HepG2 (cell line): ENCODE measurements around the gene CHID1. TPM values are rescaled to one million over a fixed set of nuclear protein-coding genes. Genes with fewer than 3 reads are reported as not detected.
A peak's percentile ranks its signal among the peaks of the same experiment; 100 is the strongest.

Experiments used
- ATAD3A ChIP-seq: sonication (generic); formaldehyde crosslinking; IDR thresholded peaks from 2 replicates; pipeline ENCODE4 v1.4.0; 2020; ENCODE audit warnings: missing genetic modification reagents
- CREM ChIP-seq, 2 experiments: sonication (generic) in 1 of 2; formaldehyde crosslinking in 1 of 2; IDR thresholded peaks; 2 replicates each; pipeline versions ENCODE4 v1.4.0 to v1.6.1; 2016 to 2020; ENCODE audit warnings: antibody characterized with exemption in 1 of 2, mild to moderate bottlenecking in 1 of 2, missing genetic modification reagents in 1 of 2
- GFI1 ChIP-seq: sonication (generic); formaldehyde crosslinking; IDR thresholded peaks from 2 replicates; pipeline ENCODE4 v1.5.0; 2020; ENCODE audit warnings: missing genetic modification reagents, mild to moderate bottlenecking, borderline replicate concordance
- GLI4 ChIP-seq: sonication (generic); formaldehyde crosslinking; IDR thresholded peaks from 2 replicates; pipeline ENCODE4 v1.5.1; 2020; ENCODE audit warnings: missing genetic modification reagents, mild to moderate bottlenecking, moderate library complexity, borderline replicate concordance
- HDAC6 ChIP-seq: fragments of 200-600 bp; sonication (generic); IDR thresholded peaks from 2 replicates; pipeline ENCODE4 v1.7.0; 2017; ENCODE audit warnings: mild to moderate bottlenecking, antibody characterized with exemption, low read length, low read depth
- HMGA1 ChIP-seq: sonication (generic); formaldehyde crosslinking; conservative IDR thresholded peaks from 2 replicates; pipeline ENCODE4 v1.4.0; 2020; ENCODE audit warnings: missing genetic modification reagents
- HOXA3 ChIP-seq: sonication (generic); formaldehyde crosslinking; IDR thresholded peaks from 2 replicates; pipeline ENCODE4 v1.5.0; 2020; ENCODE audit warnings: missing genetic modification reagents
- KDM5B ChIP-seq: sonication (generic); formaldehyde crosslinking; IDR thresholded peaks from 2 replicates; pipeline ENCODE4 v1.4.0; 2020; ENCODE audit warnings: missing genetic modification reagents, mild to moderate bottlenecking, borderline replicate concordance
- KLF13 ChIP-seq: sonication (generic); formaldehyde crosslinking; IDR thresholded peaks from 2 replicates; pipeline ENCODE4 v1.4.0; 2020; ENCODE audit warnings: mild to moderate bottlenecking, missing genetic modification reagents
- KLF15 ChIP-seq: sonication (generic); formaldehyde crosslinking; IDR thresholded peaks from 2 replicates; pipeline ENCODE4 v1.8.1; 2023; ENCODE audit warnings: borderline replicate concordance, mild to moderate bottlenecking, inconsistent platforms, missing genetic modification reagents, mixed read lengths
- NCOA2 ChIP-seq: sonication (generic); formaldehyde crosslinking; IDR thresholded peaks from 2 replicates; pipeline ENCODE4 v1.8.0; 2022; ENCODE audit warnings: inconsistent platforms
- RFXANK ChIP-seq: IDR thresholded peaks from 2 replicates; pipeline ENCODE4 v1.6.1; 2016
- SALL2 ChIP-seq: sonication (generic); formaldehyde crosslinking; IDR thresholded peaks from 2 replicates; pipeline ENCODE4 v1.8.1; 2023; ENCODE audit warnings: mild to moderate bottlenecking, missing genetic modification reagents, inconsistent platforms
- SMARCE1 ChIP-seq: fragments of 450-650 bp; IDR thresholded peaks from 2 replicates; pipeline ENCODE4 v1.6.1; 2017; ENCODE audit warnings: borderline replicate concordance
- SMC3 ChIP-seq: IDR thresholded peaks from 2 replicates; pipeline ENCODE4 v1.6.1; 2011; ENCODE audit warnings: low read length, improper control_type of control experiment
- SPEN ChIP-seq: sonication (generic); formaldehyde crosslinking; IDR thresholded peaks from 2 replicates; pipeline ENCODE4 v1.5.1; 2020; ENCODE audit warnings: low read depth, mild to moderate bottlenecking, missing genetic modification reagents
- SRSF9 ChIP-seq: fragments of 200-400 bp; formaldehyde crosslinking; IDR thresholded peaks from 2 replicates; pipeline ENCODE4 v1.6.1; 2018; ENCODE audit warnings: borderline replicate concordance, mild to moderate bottlenecking, low read depth, low read length; ENCODE audit not compliant: insufficient read depth, poor library complexity, severe bottlenecking
- STAG1 ChIP-seq: sonication (generic); formaldehyde crosslinking; IDR thresholded peaks from 2 replicates; pipeline ENCODE4 v1.4.0; 2020; ENCODE audit warnings: missing genetic modification reagents
- ZBTB7A ChIP-seq: sonication (generic); formaldehyde crosslinking; IDR thresholded peaks from 2 replicates; pipeline ENCODE4 v1.8.0; 2022; ENCODE audit warnings: mild to moderate bottlenecking, missing genetic modification reagents
- ZIK1 ChIP-seq: sonication (generic); formaldehyde crosslinking; IDR thresholded peaks from 2 replicates; pipeline ENCODE4 v1.5.0; 2020; ENCODE audit warnings: mild to moderate bottlenecking, low read depth, missing genetic modification reagents, borderline replicate concordance
- ZNF441 ChIP-seq: sonication (generic); formaldehyde crosslinking; IDR thresholded peaks from 2 replicates; pipeline ENCODE4 v1.7.0; 2021; ENCODE audit warnings: missing genetic modification reagents, borderline replicate concordance
- ZNF710 ChIP-seq: sonication (generic); formaldehyde crosslinking; IDR thresholded peaks from 2 replicates; pipeline ENCODE4 v1.5.0; 2020; ENCODE audit warnings: mild to moderate bottlenecking, missing genetic modification reagents, borderline replicate concordance
- ZNF770 ChIP-seq: sonication (generic); formaldehyde crosslinking; IDR thresholded peaks from 2 replicates; pipeline ENCODE4 v1.5.0; 2020; ENCODE audit warnings: mild to moderate bottlenecking, missing genetic modification reagents
- ZNF841 ChIP-seq: sonication (generic); formaldehyde crosslinking; IDR thresholded peaks from 2 replicates; pipeline ENCODE4 v1.8.1; 2023; ENCODE audit warnings: missing genetic modification reagents, borderline replicate concordance
- polyA plus RNA-seq, 8 experiments: library from polyadenylated mRNA; depleted of rRNA in 3 of 8; stranded (reverse) in 7 of 8; unstranded in 1 of 8; fragments of >200 nt; fragmentation: Illumina TruSeq in 4 of 8; extraction: Trizol in 4 of 8; gene quantifications; 2 replicates each; pipeline versions ENCODE4 v1.2.1 to v1.2.3, GENCODE V29; 2011 to 2016; ENCODE audit warnings: low read depth in 4 of 8, missing spikeins in 1 of 8, mixed read lengths in 1 of 8; ENCODE audit not compliant: insufficient read depth in 1 of 8
- total RNA-seq, 5 experiments: library from RNA; depleted of rRNA; stranded (reverse); fragments of >200 nt; fragmentation: Illumina TruSeq; extraction: Trizol; gene quantifications; 2 replicates each; pipeline ENCODE4 v1.2.3, GENCODE V29; 2016; ENCODE audit warnings: low read depth in 1 of 5
- TF ChIP-seq, protein P1 (sequence below): sonication (generic); formaldehyde crosslinking; IDR thresholded peaks from 2 replicates; pipeline ENCODE4 v1.4.0; 2020; ENCODE audit warnings: missing genetic modification reagents

The CHID1 gene
- total and polyA plus RNA-seq, 2 of the 13 experiments (the other 11 are each of a cell fraction or from before 2014, with no cell fraction given): 65.1 to 93.6 TPM

DNA sequence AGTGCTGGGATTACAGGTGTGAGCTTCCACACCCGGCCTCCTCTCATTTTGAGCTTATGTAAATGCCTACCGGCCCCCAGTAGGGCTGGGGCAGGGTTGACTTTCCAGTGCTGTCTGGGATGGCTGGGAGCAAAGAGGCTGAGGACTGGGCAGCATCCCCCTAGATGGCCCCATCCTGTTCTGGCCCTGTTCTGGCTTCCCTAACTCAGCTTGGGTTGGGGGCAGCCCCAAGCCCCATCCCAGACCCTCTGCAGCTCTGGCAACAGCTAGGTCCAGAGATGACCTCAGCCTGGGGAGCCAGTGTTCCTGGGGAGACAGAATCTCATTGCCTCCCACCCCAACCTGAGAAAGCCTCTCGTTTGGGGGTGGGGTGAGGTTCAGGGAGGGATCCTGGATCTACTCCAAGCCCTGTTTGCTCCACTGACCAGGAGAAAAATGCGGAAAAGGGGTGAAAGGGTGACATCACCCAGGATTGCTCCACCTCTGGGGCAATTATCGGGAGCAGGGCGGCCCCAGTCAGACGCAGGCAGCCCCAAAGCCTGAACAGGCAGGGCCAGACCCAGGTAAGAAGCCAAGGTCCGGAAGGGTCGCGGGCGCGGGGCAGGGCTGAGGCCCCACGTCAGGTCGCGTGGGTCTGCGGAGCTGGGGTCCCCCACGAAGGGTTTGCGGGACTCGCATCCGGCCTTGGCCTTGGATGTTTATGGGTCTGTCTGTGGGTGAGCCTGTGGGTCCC lies 92.0 kb downstream of the CHID1 start, which contains the start of gene PNPLA2 (continued):
- TF ChIP-seq ZBTB7A (CRISPR knock-in tag) (peak; percentile 21; the same call in 1 of the 2 replicates), NCOA2 (CRISPR knock-in tag) (no peak), HDAC6 (no peak), CREM (IDR thresholded peaks at IDR 0.05) (no peak), CREM (CRISPR knock-in tag; IDR thresholded peaks at IDR 0.05) (0 out of 2 replicates have a peak, but pooled peaks have one; percentile 15), RFXANK (CRISPR knock-in tag) (no peak), ZNF710 (no peak), KDM5B (CRISPR knock-in tag) (0 out of 2 replicates have a peak, but pooled peaks have one; percentile 14), SPEN (CRISPR knock-in tag) (no peak), ZNF841 (CRISPR knock-in tag) (no peak), ATAD3A (CRISPR knock-in tag) (no peak), SALL2 (CRISPR knock-in tag) (0 out of 2 replicates have a peak, but pooled peaks have one; percentile 9), GFI1 (CRISPR knock-in tag) (peak; percentile 60; the same call in 1 of the 2 replicates), ZIK1 (CRISPR knock-in tag) (no peak), GLI4 (CRISPR knock-in tag) (no peak), HOXA3 (CRISPR knock-in tag) (peak; percentile 18; the same call in 1 of the 2 replicates), KLF15 (CRISPR knock-in tag) (peak; percentile 77; the same call in 1 of the 2 replicates), ZNF441 (CRISPR knock-in tag) (no peak), HMGA1 (CRISPR knock-in tag) (no peak), SRSF9 (no peak), SMARCE1 (no peak), KLF13 (CRISPR knock-in tag) (no peak), SMC3 (no peak), STAG1 (CRISPR knock-in tag) (no peak), ZNF770 (0 out of 2 replicates have a peak, but pooled peaks have one; percentile 54)
- TF ChIP-seq, protein P1, sequence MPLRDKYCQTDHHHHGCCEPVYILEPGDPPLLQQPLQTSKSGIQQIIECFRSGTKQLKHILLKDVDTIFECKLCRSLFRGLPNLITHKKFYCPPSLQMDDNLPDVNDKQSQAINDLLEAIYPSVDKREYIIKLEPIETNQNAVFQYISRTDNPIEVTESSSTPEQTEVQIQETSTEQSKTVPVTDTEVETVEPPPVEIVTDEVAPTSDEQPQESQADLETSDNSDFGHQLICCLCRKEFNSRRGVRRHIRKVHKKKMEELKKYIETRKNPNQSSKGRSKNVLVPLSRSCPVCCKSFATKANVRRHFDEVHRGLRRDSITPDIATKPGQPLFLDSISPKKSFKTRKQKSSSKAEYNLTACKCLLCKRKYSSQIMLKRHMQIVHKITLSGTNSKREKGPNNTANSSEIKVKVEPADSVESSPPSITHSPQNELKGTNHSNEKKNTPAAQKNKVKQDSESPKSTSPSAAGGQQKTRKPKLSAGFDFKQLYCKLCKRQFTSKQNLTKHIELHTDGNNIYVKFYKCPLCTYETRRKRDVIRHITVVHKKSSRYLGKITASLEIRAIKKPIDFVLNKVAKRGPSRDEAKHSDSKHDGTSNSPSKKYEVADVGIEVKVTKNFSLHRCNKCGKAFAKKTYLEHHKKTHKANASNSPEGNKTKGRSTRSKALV (CRISPR knock-in tag): no peak
